Right cardiac atrium (tissue), 5 donors: Measurements from ENCODE around the gene FAT2. TPM values are rescaled to one million over a fixed set of nuclear protein-coding genes. Genes with fewer than 3 reads are reported as not detected.
"Not testable (repeated sequence)": the region's sequence is repeated elsewhere in the genome, so short reads cannot be mapped to it uniquely, and the experiment has no call there.

Experiments used
- ATAC-seq, 2 donors: fragments of 200-7000 bp; cut with Tn5 transposase; one replicate each; pipeline versions ENCODE4 v1.8.0 to v1.9.1; 2020; ENCODE audit warnings: moderate library complexity in 2 of 2, mild to moderate bottlenecking in 1 of 2
- DNase-seq, 3 donors: peaks; one replicate each; pipeline ENCODE4 v3.0.0-alpha.2; 2020
- H3K27ac ChIP-seq: one replicate; pipeline ENCODE4 v1.5.1; 2013; ENCODE audit warnings: mild to moderate bottlenecking, low read length, control low read depth, moderate library complexity
- H3K27me3 ChIP-seq: one replicate; pipeline ENCODE4 v1.6.1; 2013; ENCODE audit not compliant: control insufficient read depth, insufficient read depth
- H3K4me1 ChIP-seq: one replicate; pipeline ENCODE4 v1.6.1; 2013; ENCODE audit warnings: low read length; ENCODE audit not compliant: control insufficient read depth, insufficient read depth
- H3K4me3 ChIP-seq: one replicate; pipeline ENCODE4 v1.5.1; 2013; ENCODE audit warnings: low read length, control low read depth
- H3K9me3 ChIP-seq: one replicate; pipeline ENCODE4 v1.6.1; 2013; ENCODE audit warnings: low read length; ENCODE audit not compliant: control insufficient read depth
- WGBS: extraction: QIAGEN DNeasy Blood & Tissue Kit; methylation state at CpG from one replicate; pipeline ENCODE4 v1.1.7; 2013; 5-methylcytosine and 5-hydroxymethylcytosine counted together
- intact Hi-C, 4 donors: fragments of 100-400 bp; cut with DNase I; formaldehyde crosslinking; loops; one replicate each; pipeline versions ENCODE4 v1.11.0 to v1.14.0; 2022 to 2023
- polyA plus RNA-seq: library from polyadenylated mRNA; stranded (reverse); fragments of 200-250 nt; gene quantifications from one replicate; pipeline ENCODE4 v1.2.3, GENCODE V29; 2013
- total RNA-seq, 4 donors: library from RNA; stranded (reverse); fragmentation: NEBNext Ultra II Directional; extraction: Animal tissue kit (Norgen Biotek cat#: 25700); gene quantifications; one replicate each; pipeline ENCODE4 v1.2.1, GENCODE V29; 2021
- donor health status: healthy with polysubstance abuse.
- donor health status: DM: no; HTN: yes; CAD: no.
- donor health status: DM: no; HTN: no; CAD: no.
- donor health status: DM: no; HTN: yes; CAD: no; lungs with severe emphysema.
- donor health status: DM: yes; HTN: yes; CAD: no.

The FAT2 gene
- total and polyA plus RNA-seq, 5 donors, result under 0.01 to 0.03 TPM; not detected in 3

- no peaks in the 10 kb centered on the region for H3K4me1 ChIP-seq
- H3K4me3 ChIP-seq, result no peak overlapping the region
- DNase-seq, result no peak
- intact Hi-C loops, result no loop called here
- no peak for ATAC-seq
- H3K27ac ChIP-seq, result no peak overlapping the region
- no peaks in the 10 kb centered on the region for H3K9me3 ChIP-seq
- 86% methylated on average over 9 of the region's 9 CpGs for whole genome bisulfite sequencing
- no peaks in the 10 kb centered on the region for H3K27me3 ChIP-seq
Measured at GRCh38 chr5:151580239-151580638, 10.9 kb downstream of the FAT2 start.

- H3K27ac ChIP-seq, DNase-seq, H3K4me3 ChIP-seq, ATAC-seq, H3K4me1 ChIP-seq, H3K9me3 ChIP-seq, H3K27me3 ChIP-seq, intact Hi-C loops: not testable (repeated sequence)
- WGBS, result 81% methylated on average over 1 of the region's 1 CpG
Measured at GRCh38 chr5:151579146-151579545, 12.0 kb downstream of the FAT2 start.

- no peaks in the 10 kb centered on the region for H3K4me1 ChIP-seq
- H3K4me3 ChIP-seq, result no peak overlapping the region
- H3K9me3 ChIP-seq, result no peaks in the 10 kb centered on the region
- WGBS, result 90% methylated on average over 6 of the region's 6 CpGs
- no peak for DNase-seq
- ATAC-seq, result no peak
- intact Hi-C loops, result no loop called here
- H3K27ac ChIP-seq, result no peak overlapping the region
- no peaks in the 10 kb centered on the region for H3K27me3 ChIP-seq
Measured at GRCh38 chr5:151578326-151579025, 12.7 kb downstream of the FAT2 start.

GRCh38 chr5:151577566-151577965 lies 13.6 kb downstream of the FAT2 start:
- no peak overlapping the region for H3K27ac ChIP-seq
- peak in 1 of 2 donors; percentile 18 for ATAC-seq
- no peak overlapping the region for H3K4me3 ChIP-seq
- no peaks in the 10 kb centered on the region for H3K27me3 ChIP-seq
- no peaks in the 10 kb centered on the region for H3K4me1 ChIP-seq
- intact Hi-C loops, result no loop called here
- DNase-seq, result no peak
- WGBS, result 54% methylated on average over 5 of the region's 5 CpGs
- no peaks in the 10 kb centered on the region for H3K9me3 ChIP-seq

GRCh38 chr5:151574444-151574996 lies 16.6 kb downstream of the FAT2 start:
- no peak overlapping the region for H3K27ac ChIP-seq
- H3K4me3 ChIP-seq, result no peak overlapping the region
- 92% methylated on average over 1 of the region's 1 CpG for WGBS
- H3K4me1 ChIP-seq, result peaks cover 2% of the 10 kb centered on the region
- DNase-seq (no peak), ATAC-seq (no peak)
- no peaks in the 10 kb centered on the region for H3K27me3 ChIP-seq
- H3K9me3 ChIP-seq, result no peaks in the 10 kb centered on the region
- intact Hi-C loops, result no loop called here

- Histone ChIP-seq H3K9me3 (no peaks in the 10 kb centered on the region), H3K27me3 (no peaks in the 10 kb centered on the region), H3K4me1 (peaks cover 2% of the 10 kb centered on the region), H3K27ac (no peak overlapping the region), H3K4me3 (no peak overlapping the region)
- DNase-seq (no peak), ATAC-seq (no peak)
- 87% methylated on average over 8 of the region's 8 CpGs for WGBS
- intact Hi-C loops, result no loop called here
Measured at GRCh38 chr5:151572657-151573368, 18.3 kb downstream of the FAT2 start.

- DNase-seq (no peak), ATAC-seq (no peak)
- H3K27ac ChIP-seq, result no peak overlapping the region
- no peaks in the 10 kb centered on the region for H3K9me3 ChIP-seq
- H3K4me1 ChIP-seq, result peaks cover 2% of the 10 kb centered on the region
- WGBS, result 65% methylated on average over 9 of the region's 9 CpGs
- intact Hi-C loops, result no loop called here
- no peaks in the 10 kb centered on the region for H3K27me3 ChIP-seq
- H3K4me3 ChIP-seq, result no peak overlapping the region
Measured at GRCh38 chr5:151571270-151572173, 19.6 kb downstream of the FAT2 start.

GRCh38 chr5:151570512-151571269 lies 20.4 kb downstream of the FAT2 start:
- intact Hi-C loops, result no loop called here
- no peak overlapping the region for H3K27ac ChIP-seq
- H3K4me1 ChIP-seq, result peaks cover 2% of the 10 kb centered on the region
- DNase-seq (no peak), ATAC-seq (no peak)
- no peaks in the 10 kb centered on the region for H3K9me3 ChIP-seq
- no peak overlapping the region for H3K4me3 ChIP-seq
- WGBS, result 73% methylated on average over 12 of the region's 12 CpGs
- H3K27me3 ChIP-seq, result no peaks in the 10 kb centered on the region

- Histone ChIP-seq H3K27me3 (no peaks in the 10 kb centered on the region), H3K4me1 (peaks cover 2% of the 10 kb centered on the region), H3K4me3 (no peak overlapping the region), H3K27ac (no peak overlapping the region), H3K9me3 (no peaks in the 10 kb centered on the region)
- DNase-seq, result no peak
- ATAC-seq, result no peak
- 66% methylated on average over 2 of the region's 2 CpGs for WGBS
- intact Hi-C loops, result no loop called here
Measured at GRCh38 chr5:151570058-151570457, 21.1 kb downstream of the FAT2 start.
